ENCODE data around the gene KRT2. TPM values are rescaled to one million over a fixed set of nuclear protein-coding genes. Genes with fewer than 3 reads are reported as not detected.

KRT2 gene
- total and polyA plus RNA-seq, 9 of the 15 experiments (the other 6 are each of a cell fraction or from before 2014, with no cell fraction given): 0.03 to 0.69 (median 0.07) TPM; not detected in 2

DNA sequence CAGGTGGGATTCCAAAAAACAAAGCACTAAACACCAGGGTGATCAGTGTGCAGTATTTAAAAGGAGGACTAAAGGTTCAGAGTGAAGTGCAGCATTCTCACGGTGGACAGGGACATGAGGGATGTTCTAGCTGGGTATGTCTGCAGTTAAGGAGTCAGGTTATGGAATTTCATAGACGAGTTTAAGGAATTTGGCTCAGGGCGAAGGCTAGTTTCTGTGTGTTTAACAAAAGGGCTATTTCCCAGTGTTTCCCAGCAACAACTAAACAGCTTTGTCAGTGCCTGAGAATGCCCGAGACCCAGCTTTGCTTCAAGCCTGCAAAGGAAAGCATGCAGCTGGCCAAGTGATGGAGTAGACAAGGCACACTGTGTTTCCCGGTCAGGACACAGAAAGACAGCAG is 21.2 kb upstream of the KRT2 start:
- CTCF ChIA-PET (ENCODE audit: low intra/inter-chr PET ratio): no interaction called here
- Histone ChIP-seq H3K27ac (ENCODE audit: extremely low read depth, low read depth, low read length) (no peak overlapping the region), H2AFZ (ENCODE audit: low read depth, low read length) (no peak overlapping the region), H3K9me3 (replicated peaks; ENCODE audit: control insufficient read depth, insufficient read depth, low read depth, low read length) (no peaks in the 10 kb centered on the region), H3K4me1 (replicated peaks in 1 of 2; ENCODE audit: control insufficient read depth in 2 of 2, insufficient read depth in 2 of 2, low read length in 2 of 2) (peaks cover 0 to 6% of the 10 kb centered on the region in 2 experiments; a peak in 1 of 5 replicates), H4K20me1 (replicated peaks; ENCODE audit: control insufficient read depth, insufficient read depth, low read length) (no peaks in the 10 kb centered on the region), H3K9me1 (ENCODE audit: control insufficient read depth, insufficient read depth, low read length) (no peaks in the 10 kb centered on the region), H3K27me3 (ENCODE audit: control insufficient read depth in 2 of 2, insufficient read depth in 2 of 2, low read length in 2 of 2) (peaks cover 0 to 11% of the 10 kb centered on the region in 2 experiments; a peak in 2 of 5 replicates), H3K9ac (ENCODE audit: insufficient read depth in 1 of 2, low read depth in 2 of 2, low read length in 2 of 2) (no peak overlapping the region), H3K79me2 (ENCODE audit: control insufficient read depth, insufficient read depth, low read length) (no peaks in the 10 kb centered on the region), H3K36me3 (ENCODE audit: control insufficient read depth, insufficient read depth, low read length) (no peaks in the 10 kb centered on the region), H3K4me2 (ENCODE audit: insufficient read depth, low read length) (no peak overlapping the region), H3K4me3 (no peak overlapping the region)
- BruUV-seq (replicated peaks): no TSS peak
- no peak for DNase-seq (ENCODE audit: extremely low read depth in 1 of 4, low spot score in 3 of 4)
- FAIRE-seq: no peak
- no peak for TF ChIP-seq RHOXF2B (CRISPR knock-in tag; conservative IDR thresholded peaks at IDR 0.05)
- TF ChIP-seq PPARD (CRISPR knock-in tag; IDR thresholded peaks at IDR 0.05): no peak
- no peak for TF ChIP-seq RFX7 (CRISPR knock-in tag; IDR thresholded peaks at IDR 0.05)
- TF ChIP-seq EWSR1 (IDR thresholded peaks at IDR 0.05; ENCODE audit: borderline replicate concordance, low read depth, partially characterized antibody): no peak
- TF ChIP-seq ZNF57 (CRISPR knock-in tag; IDR thresholded peaks at IDR 0.05): no peak
- no peak for TF ChIP-seq ZNF212 (CRISPR knock-in tag; IDR thresholded peaks at IDR 0.05)
- TF ChIP-seq LEF1 (IDR thresholded peaks at IDR 0.05): no peak
- no peak for TF ChIP-seq ZNF785 (CRISPR knock-in tag; IDR thresholded peaks at IDR 0.05)
- TF ChIP-seq, protein P1, sequence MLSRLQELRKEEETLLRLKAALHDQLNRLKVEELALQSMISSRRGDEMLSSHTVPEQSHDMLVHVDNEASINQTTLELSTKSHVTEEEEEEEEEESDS (CRISPR knock-in tag; IDR thresholded peaks at IDR 0.05): no peak
- TF ChIP-seq ZKSCAN3 (CRISPR knock-in tag; IDR thresholded peaks at IDR 0.05): no peak
- no peak for TF ChIP-seq BCL6 (CRISPR knock-in tag; IDR thresholded peaks at IDR 0.05)
- TF ChIP-seq NR2C2 (CRISPR knock-in tag; IDR thresholded peaks at IDR 0.05): no peak
- no peak for TF ChIP-seq NR2C2 (tag; IDR thresholded peaks at IDR 0.05)
- TF ChIP-seq, protein P2, sequence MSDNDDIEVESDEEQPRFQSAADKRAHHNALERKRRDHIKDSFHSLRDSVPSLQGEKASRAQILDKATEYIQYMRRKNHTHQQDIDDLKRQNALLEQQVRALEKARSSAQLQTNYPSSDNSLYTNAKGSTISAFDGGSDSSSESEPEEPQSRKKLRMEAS (CRISPR knock-in tag; IDR thresholded peaks at IDR 0.05): no peak
- no peak for TF ChIP-seq PHTF2 (CRISPR knock-in tag; IDR thresholded peaks at IDR 0.05)
- TF ChIP-seq NR2C1 (IDR thresholded peaks at IDR 0.05): no peak
- no peak for TF ChIP-seq NR2C1 (tag; IDR thresholded peaks at IDR 0.05)
- no peak for TF ChIP-seq MTF1 (CRISPR knock-in tag; IDR thresholded peaks at IDR 0.05; ENCODE audit: borderline replicate concordance)
- no peak for TF ChIP-seq ZNF644 (tag; IDR thresholded peaks at IDR 0.05; ENCODE audit: low read depth)
- no peak for TF ChIP-seq ZNF140 (CRISPR knock-in tag; IDR thresholded peaks at IDR 0.05)
- intact Hi-C loops (cut with micrococcal nuclease) (no loop called here), in situ Hi-C loops (cut with MboI) (no loop called here)
- no peak for ATAC-seq
- WGBS (ENCODE audit: insufficient coverage, low coverage, missing lambda C conversion rate): 21% methylated on average over 5 of the region's 5 CpGs
- POLR2A ChIA-PET: interaction anchor here (0.7 to 0.8 kb wide), 2 partner anchors 10 to 20 kb away, joined by 3 to 5 read pairs; no protein-coding TSS in a partner anchor

All from K562 (cell line).